ENCODE results near the gene CDC25B. TPM values are rescaled to one million over a fixed set of nuclear protein-coding genes. Genes with fewer than 3 reads are reported as not detected.

The CDC25B gene
- total RNA-seq, 1 experiment from 2014 or later, result 223 TPM

DNA sequence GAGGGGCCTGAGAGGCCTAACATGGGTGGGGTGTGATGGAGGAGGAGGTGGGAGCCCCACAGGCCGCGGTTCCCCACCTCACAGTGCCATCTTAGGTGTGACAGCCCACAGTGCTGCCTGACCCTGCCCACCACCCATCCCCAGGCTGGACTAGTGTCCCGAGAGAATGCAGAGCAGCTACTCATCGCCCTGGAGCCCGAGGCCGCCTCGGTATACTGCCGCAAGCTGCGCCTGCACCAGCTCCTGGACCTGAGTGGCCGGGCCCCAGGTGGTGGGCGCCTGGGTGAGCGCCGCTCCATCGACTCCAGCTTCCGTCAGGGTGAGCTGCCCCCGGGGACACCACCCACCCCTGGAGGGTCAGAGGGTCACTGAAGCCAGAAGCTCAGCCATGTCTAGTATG, 48.0 kb upstream of the CDC25B start:
- Histone ChIP-seq H3K9me3 (ENCODE audit: control insufficient read depth in 1 of 2, insufficient read depth in 1 of 2, low read depth in 1 of 2, low read length in 2 of 2) (no peaks in the 10 kb centered on the region), H4K20me1 (ENCODE audit: insufficient read depth) (no peaks in the 10 kb centered on the region), H2AFZ (ENCODE audit: low read depth, low read length, poor library complexity, severe bottlenecking) (no peak overlapping the region), H3K4me3 (replicated peaks in 1 of 2; ENCODE audit: low read depth in 1 of 2, low read length in 2 of 2) (no peak overlapping the region), H3K79me2 (ENCODE audit: insufficient read depth, low read length) (no peaks in the 10 kb centered on the region), H3K36me3 (ENCODE audit: control insufficient read depth in 1 of 2, insufficient read depth in 2 of 2, low read length in 2 of 2) (peaks cover 0 to 8% of the 10 kb centered on the region in 2 experiments; a peak in 2 of 4 replicates), H3K9ac (ENCODE audit: low read length) (no peak overlapping the region), H3K27me3 (ENCODE audit: insufficient read depth, low read length) (no peaks in the 10 kb centered on the region), H3K4me1 (ENCODE audit: control insufficient read depth in 1 of 2, insufficient read depth in 2 of 2, low read length in 2 of 2) (peaks cover 9 to 23% of the 10 kb centered on the region in 2 experiments), H3K4me2 (ENCODE audit: low read length) (no peak overlapping the region), H3K27ac (ENCODE audit: low read depth, low read length) (no peak overlapping the region), H3K9me2 (ENCODE audit: insufficient read depth) (no peaks in the 10 kb centered on the region)
- intact Hi-C loops (cut with micrococcal nuclease), result no loop called here
- TF ChIP-seq ZFX (IDR thresholded peaks at IDR 0.05) (no peak), SP1 (IDR thresholded peaks at IDR 0.05; ENCODE audit: low read depth) (no peak), SRF (IDR thresholded peaks at IDR 0.05; ENCODE audit: low read depth) (no peak), RAD21 (IDR thresholded peaks at IDR 0.05; ENCODE audit: low read depth) (no peak), EZH2 (IDR thresholded peaks at IDR 0.05) (no peak), JUND (IDR thresholded peaks at IDR 0.05) (no peak), POLR2AphosphoS5 (IDR thresholded peaks at IDR 0.05; ENCODE audit: low read depth, low read length) (no peak), FOSL1 (IDR thresholded peaks at IDR 0.05; ENCODE audit: low read depth) (no peak), POLR2A (IDR thresholded peaks at IDR 0.05; ENCODE audit: borderline replicate concordance, extremely low read depth, insufficient read depth, insufficient read length) (no peak), ELF1 (IDR thresholded peaks at IDR 0.05; ENCODE audit: borderline replicate concordance, low read depth) (no peak)
- TF ChIP-seq, protein P1, sequence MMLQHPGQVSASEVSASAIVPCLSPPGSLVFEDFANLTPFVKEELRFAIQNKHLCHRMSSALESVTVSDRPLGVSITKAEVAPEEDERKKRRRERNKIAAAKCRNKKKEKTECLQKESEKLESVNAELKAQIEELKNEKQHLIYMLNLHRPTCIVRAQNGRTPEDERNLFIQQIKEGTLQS (IDR thresholded peaks at IDR 0.05), result no peak
- TF ChIP-seq, protein P2, sequence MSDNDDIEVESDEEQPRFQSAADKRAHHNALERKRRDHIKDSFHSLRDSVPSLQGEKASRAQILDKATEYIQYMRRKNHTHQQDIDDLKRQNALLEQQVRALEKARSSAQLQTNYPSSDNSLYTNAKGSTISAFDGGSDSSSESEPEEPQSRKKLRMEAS (IDR thresholded peaks at IDR 0.05), result no peak
- ChIA-PET CTCF (interaction anchor here (0.7 to 3.8 kb wide), 4 partner anchors 13 to 33 kb away, joined by 3 to 9 read pairs (median 4); partner anchors contain the start of genes ADISSP and SPEF1), RAD21 (ENCODE audit: low non-redundant PET in 1 of 2, low total read pairs in 2 of 2, uncharacterized antibody in 2 of 2, unreplicated experiment in 2 of 2) (no interaction called here), POLR2A (no interaction called here)
- no TSS peak for BruUV-seq (replicated peaks)
- DNase-seq (ENCODE audit: low read depth, low spot score) (no peak), ATAC-seq (no peak)

Data from HCT116 (cell line).